ENCODE measurements around the gene CCDC137.

The CCDC137 gene

GRCh38 chr17:81655378-81656117 is 11.0 kb upstream of the CCDC137 start:
- peaks cover 4% of the 10 kb centered on the region for H3K27me3 ChIP-seq (ENCODE audit: control insufficient read depth, insufficient read depth, low read length)
- no peaks in the 10 kb centered on the region for H3K9me3 ChIP-seq (ENCODE audit: control insufficient read depth, low read length)
- no peak overlapping the region for H3K4me3 ChIP-seq (ENCODE audit: low read length)
- H3K9ac ChIP-seq (ENCODE audit: low read length), result no peak overlapping the region
- peaks cover 14% of the 10 kb centered on the region for H3K4me1 ChIP-seq (ENCODE audit: control insufficient read depth, insufficient read depth, low read length)
- H3K36me3 ChIP-seq (ENCODE audit: control insufficient read depth, insufficient read depth, low read length), result no peaks in the 10 kb centered on the region

DNA sequence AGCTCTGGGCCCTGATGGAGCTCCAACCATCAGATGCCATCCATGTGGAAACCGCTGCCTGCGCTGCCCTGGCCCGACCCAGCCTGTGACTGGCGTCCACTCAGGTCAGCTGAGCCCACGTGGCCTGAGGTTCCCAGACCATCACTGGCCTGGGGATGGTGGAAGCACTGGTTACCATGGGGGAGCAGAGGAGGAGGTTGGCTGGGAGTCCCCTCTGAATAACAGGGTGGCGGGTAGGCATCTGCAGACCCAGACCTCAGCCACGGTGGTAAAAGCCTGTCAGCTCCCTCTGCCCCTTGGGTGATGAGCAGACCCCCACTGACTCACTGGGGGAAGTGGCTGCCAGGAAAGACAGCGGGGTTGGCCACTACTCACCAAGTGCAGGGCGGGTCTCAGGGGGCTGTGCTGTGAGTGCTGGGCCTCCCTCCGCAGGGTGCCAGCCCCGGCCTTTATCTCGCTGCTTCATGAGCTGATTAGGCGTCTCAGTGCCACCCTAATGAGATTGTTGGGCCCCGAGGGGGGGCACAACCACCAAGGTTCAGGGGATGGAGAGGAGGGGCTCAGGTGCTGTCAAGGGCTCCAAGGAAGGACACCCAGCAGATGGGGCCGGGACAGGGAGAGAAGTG is 10.3 kb upstream of the CCDC137 start, which contains the start of gene PDE6G:
Gene PDE6G (minus strand): TSS at position 425 of the 626 bp plus-strand sequence. CDS start 3,237 bp downstream, outside the sequence.
- H3K27me3 ChIP-seq (ENCODE audit: control insufficient read depth, insufficient read depth, low read length), result peaks cover 4% of the 10 kb centered on the region
- H3K36me3 ChIP-seq (ENCODE audit: control insufficient read depth, insufficient read depth, low read length), result no peaks in the 10 kb centered on the region
- no peak within 1 kb of the TSS for H3K4me3 ChIP-seq (ENCODE audit: low read length)
- peaks cover 15% of the 10 kb centered on the region for H3K4me1 ChIP-seq (ENCODE audit: control insufficient read depth, insufficient read depth, low read length)
- no peaks in the 10 kb centered on the region for H3K9me3 ChIP-seq (ENCODE audit: control insufficient read depth, low read length)
- H3K9ac ChIP-seq (ENCODE audit: low read length), result no peak within 1 kb of the TSS

- Histone ChIP-seq H3K9ac (ENCODE audit: low read length) (no peak overlapping the region), H3K27me3 (ENCODE audit: control insufficient read depth, insufficient read depth, low read length) (peaks cover 4% of the 10 kb centered on the region), H3K36me3 (ENCODE audit: control insufficient read depth, insufficient read depth, low read length) (no peaks in the 10 kb centered on the region), H3K9me3 (ENCODE audit: control insufficient read depth, low read length) (no peaks in the 10 kb centered on the region), H3K4me1 (ENCODE audit: control insufficient read depth, insufficient read depth, low read length) (peaks cover 15% of the 10 kb centered on the region), H3K4me3 (ENCODE audit: low read length) (no peak overlapping the region)
Observed at GRCh38 chr17:81656835-81657234, 9.7 kb upstream of the CCDC137 start.

DNA sequence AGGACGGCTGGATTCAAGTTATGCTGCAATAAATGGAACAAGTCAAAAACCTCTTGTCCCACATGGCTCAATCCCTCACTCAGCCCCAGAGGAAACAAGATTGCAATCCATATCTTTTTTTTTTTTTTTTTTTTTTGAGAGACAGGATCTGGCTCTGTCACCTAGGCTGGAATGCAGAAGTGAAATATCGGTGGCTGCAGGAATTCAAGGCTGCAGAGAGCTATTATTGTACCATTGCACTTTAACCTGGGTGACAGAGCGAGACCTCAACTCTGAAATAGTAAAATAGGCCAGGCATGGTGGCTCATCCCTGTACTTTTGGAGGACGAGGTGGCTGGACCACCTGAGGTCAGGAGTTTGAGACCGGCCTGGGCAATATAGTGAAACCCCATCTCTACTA is 7.5 kb upstream of the CCDC137 start:
- Histone ChIP-seq H3K4me1 (ENCODE audit: control insufficient read depth, insufficient read depth, low read length) (peaks cover 15% of the 10 kb centered on the region), H3K27me3 (ENCODE audit: control insufficient read depth, insufficient read depth, low read length) (no peaks in the 10 kb centered on the region), H3K9ac (ENCODE audit: low read length) (no peak overlapping the region), H3K4me3 (ENCODE audit: low read length) (no peak overlapping the region), H3K36me3 (ENCODE audit: control insufficient read depth, insufficient read depth, low read length) (no peaks in the 10 kb centered on the region), H3K9me3 (ENCODE audit: control insufficient read depth, low read length) (no peaks in the 10 kb centered on the region)

DNA sequence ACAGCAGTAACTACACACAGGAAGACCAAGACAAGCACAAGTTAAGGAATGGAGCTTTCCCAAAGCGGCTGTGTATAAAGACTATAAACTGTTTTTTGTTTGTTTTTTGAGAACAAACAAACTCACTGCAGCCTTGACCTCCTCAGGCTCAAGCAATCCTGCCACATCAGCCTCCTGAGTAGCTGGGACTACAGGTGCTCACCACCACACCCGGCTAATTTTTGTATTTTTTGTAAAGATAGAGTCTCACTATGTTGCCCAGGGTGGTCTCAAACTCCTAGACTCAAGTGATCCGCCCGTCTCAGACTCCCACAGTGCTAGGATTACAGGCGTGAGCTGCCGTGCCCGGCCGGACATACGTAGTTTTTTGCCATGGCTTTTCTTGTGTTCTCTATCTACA is 6.1 kb upstream of the CCDC137 start:
- H3K9ac ChIP-seq (ENCODE audit: low read length), result no peak overlapping the region
- H3K9me3 ChIP-seq (ENCODE audit: control insufficient read depth, low read length), result no peaks in the 10 kb centered on the region
- H3K4me3 ChIP-seq (ENCODE audit: low read length), result no peak overlapping the region
- H3K4me1 ChIP-seq (ENCODE audit: control insufficient read depth, insufficient read depth, low read length), result peaks cover 22% of the 10 kb centered on the region
- no peaks in the 10 kb centered on the region for H3K36me3 ChIP-seq (ENCODE audit: control insufficient read depth, insufficient read depth, low read length)
- no peaks in the 10 kb centered on the region for H3K27me3 ChIP-seq (ENCODE audit: control insufficient read depth, insufficient read depth, low read length)

DNA sequence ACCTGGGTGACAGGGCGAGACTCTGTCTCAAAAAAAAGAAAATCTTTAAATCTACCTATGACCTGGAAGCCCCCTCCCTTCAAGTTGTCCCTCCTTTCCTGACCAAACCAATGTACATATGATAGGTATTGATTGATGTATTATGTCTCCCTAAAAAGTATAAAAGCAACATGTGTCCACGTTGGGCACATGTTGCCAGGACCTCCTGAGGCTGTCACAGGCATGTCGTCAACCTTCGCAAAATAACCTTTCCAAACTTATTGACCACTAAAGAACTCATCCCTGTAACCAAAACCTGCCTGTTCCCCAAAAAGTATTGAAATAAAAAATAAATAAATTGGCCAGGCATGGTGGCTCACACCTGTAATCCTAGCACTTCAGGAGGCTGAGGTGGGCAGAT is 4.5 kb upstream of the CCDC137 start:
- no peaks in the 10 kb centered on the region for H3K27me3 ChIP-seq (ENCODE audit: control insufficient read depth, insufficient read depth, low read length)
- H3K9ac ChIP-seq (ENCODE audit: low read length), result no peak overlapping the region
- H3K36me3 ChIP-seq (ENCODE audit: control insufficient read depth, insufficient read depth, low read length), result no peaks in the 10 kb centered on the region
- peaks cover 28% of the 10 kb centered on the region for H3K4me1 ChIP-seq (ENCODE audit: control insufficient read depth, insufficient read depth, low read length)
- no peak overlapping the region for H3K4me3 ChIP-seq (ENCODE audit: low read length)
- no peaks in the 10 kb centered on the region for H3K9me3 ChIP-seq (ENCODE audit: control insufficient read depth, low read length)

- no peaks in the 10 kb centered on the region for H3K9me3 ChIP-seq (ENCODE audit: control insufficient read depth, low read length)
- no peaks in the 10 kb centered on the region for H3K36me3 ChIP-seq (ENCODE audit: control insufficient read depth, insufficient read depth, low read length)
- no peak overlapping the region for H3K9ac ChIP-seq (ENCODE audit: low read length)
- H3K4me1 ChIP-seq (ENCODE audit: control insufficient read depth, insufficient read depth, low read length), result peaks cover 30% of the 10 kb centered on the region
- no peak overlapping the region for H3K4me3 ChIP-seq (ENCODE audit: low read length)
- H3K27me3 ChIP-seq (ENCODE audit: control insufficient read depth, insufficient read depth, low read length), result no peaks in the 10 kb centered on the region
Observed at GRCh38 chr17:81664051-81664470, 2.5 kb upstream of the CCDC137 start.

GRCh38 chr17:81665205-81666091 is 1.1 kb upstream of the CCDC137 start:
- peak overlapping the region; percentile 96 for H3K9ac ChIP-seq (ENCODE audit: low read length)
- H3K27me3 ChIP-seq (ENCODE audit: control insufficient read depth, insufficient read depth, low read length), result no peaks in the 10 kb centered on the region
- peaks cover 20% of the 10 kb centered on the region for H3K4me1 ChIP-seq (ENCODE audit: control insufficient read depth, insufficient read depth, low read length)
- no peaks in the 10 kb centered on the region for H3K36me3 ChIP-seq (ENCODE audit: control insufficient read depth, insufficient read depth, low read length)
- H3K9me3 ChIP-seq (ENCODE audit: control insufficient read depth, low read length), result no peaks in the 10 kb centered on the region
- peak overlapping the region; percentile 100 for H3K4me3 ChIP-seq (ENCODE audit: low read length)

DNA sequence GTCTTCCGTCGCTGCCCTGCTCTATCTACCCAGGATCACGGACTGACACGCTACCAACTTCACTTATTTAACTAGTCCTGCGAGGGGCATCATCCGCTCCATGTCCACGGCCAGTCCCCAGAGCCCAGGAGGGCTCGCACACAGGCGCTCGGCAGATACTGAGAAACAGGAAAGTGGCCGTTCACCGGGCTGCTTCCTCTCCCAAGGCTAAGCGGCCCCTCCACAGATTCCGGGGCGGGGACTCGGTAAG is 520 bp upstream of the CCDC137 start:
- Histone ChIP-seq H3K4me1 (ENCODE audit: control insufficient read depth, insufficient read depth, low read length) (peaks cover 19% of the 10 kb centered on the region), H3K27me3 (ENCODE audit: control insufficient read depth, insufficient read depth, low read length) (no peaks in the 10 kb centered on the region)

GRCh38 chr17:81667754-81668153 is 1.2 kb downstream of the CCDC137 start:
- no peak overlapping the region for H3K9ac ChIP-seq (ENCODE audit: low read length)
- H3K9me3 ChIP-seq (ENCODE audit: control insufficient read depth, low read length), result no peaks in the 10 kb centered on the region
- peaks cover 19% of the 10 kb centered on the region for H3K4me1 ChIP-seq (ENCODE audit: control insufficient read depth, insufficient read depth, low read length)
- H3K36me3 ChIP-seq (ENCODE audit: control insufficient read depth, insufficient read depth, low read length), result peaks cover 7% of the 10 kb centered on the region
- H3K27me3 ChIP-seq (ENCODE audit: control insufficient read depth, insufficient read depth, low read length), result no peaks in the 10 kb centered on the region
- no peak overlapping the region for H3K4me3 ChIP-seq (ENCODE audit: low read length)

More for the DNA sequence above, 520 bp upstream of the CCDC137 start:
- H3K36me3 ChIP-seq (ENCODE audit: control insufficient read depth, insufficient read depth, low read length), result no peaks in the 10 kb centered on the region
- H3K4me3 ChIP-seq (ENCODE audit: low read length), result peak overlapping the region; percentile 100
- peak overlapping the region; percentile 96 for H3K9ac ChIP-seq (ENCODE audit: low read length)
- no peaks in the 10 kb centered on the region for H3K9me3 ChIP-seq (ENCODE audit: control insufficient read depth, low read length)

DNA sequence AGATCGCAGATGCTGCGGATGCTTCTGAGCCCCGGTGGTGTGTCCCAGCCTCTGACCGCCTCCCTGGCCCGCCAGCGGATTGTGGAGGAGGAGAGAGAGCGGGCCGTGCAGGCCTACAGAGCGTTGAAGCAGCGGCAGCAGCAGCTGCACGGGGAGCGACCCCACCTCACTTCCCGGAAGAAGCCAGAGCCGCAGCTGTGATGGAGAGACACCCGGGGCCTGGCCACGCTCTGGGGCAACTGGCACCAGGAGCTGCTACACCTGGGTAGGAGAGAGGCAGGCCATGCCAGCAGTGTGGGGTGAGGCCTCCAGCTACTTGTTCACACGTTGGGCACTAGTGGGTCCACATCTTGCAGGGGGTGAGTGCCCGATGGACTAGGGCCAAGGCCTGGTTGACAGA is 6.0 kb downstream of the CCDC137 start:
- Histone ChIP-seq H3K9ac (ENCODE audit: low read length) (no peak overlapping the region), H3K36me3 (ENCODE audit: control insufficient read depth, insufficient read depth, low read length) (peaks cover 7% of the 10 kb centered on the region), H3K4me3 (ENCODE audit: low read length) (no peak overlapping the region), H3K9me3 (ENCODE audit: control insufficient read depth, low read length) (no peaks in the 10 kb centered on the region), H3K4me1 (ENCODE audit: control insufficient read depth, insufficient read depth, low read length) (peaks cover 5% of the 10 kb centered on the region), H3K27me3 (ENCODE audit: control insufficient read depth, insufficient read depth, low read length) (no peaks in the 10 kb centered on the region)

- peaks cover 1% of the 10 kb centered on the region for H3K4me1 ChIP-seq (ENCODE audit: control insufficient read depth, insufficient read depth, low read length)
- peaks cover 7% of the 10 kb centered on the region for H3K36me3 ChIP-seq (ENCODE audit: control insufficient read depth, insufficient read depth, low read length)
- no peaks in the 10 kb centered on the region for H3K27me3 ChIP-seq (ENCODE audit: control insufficient read depth, insufficient read depth, low read length)
- H3K9me3 ChIP-seq (ENCODE audit: control insufficient read depth, low read length), result no peaks in the 10 kb centered on the region
- H3K9ac ChIP-seq (ENCODE audit: low read length), result no peak overlapping the region
- H3K4me3 ChIP-seq (ENCODE audit: low read length), result no peak overlapping the region
Observed at GRCh38 chr17:81672954-81673353, 6.4 kb downstream of the CCDC137 start.
